ENCODE measurements around the gene MEX3D. TPM values are rescaled to one million over a fixed set of nuclear protein-coding genes. Genes with fewer than 3 reads are reported as not detected.
A peak's percentile ranks its signal among the peaks of the same experiment; 100 is the strongest.

MEX3D gene
- total RNA-seq, 1 donor from 2014 or later: 8.0 TPM

- DNase-seq (no peak), ATAC-seq (ENCODE audit: poor library complexity) (no peak)
- intact Hi-C loops (cut with DNase I): no loop called here
These were observed 8.3 kb upstream of the MEX3D start for GRCh38 chr19:1576242-1577089.

GRCh38 chr19:1575323-1576241 is 7.5 kb upstream of the MEX3D start:
- DNase-seq: no peak
- ATAC-seq (ENCODE audit: poor library complexity): no peak
- intact Hi-C loops (cut with DNase I): no loop called here

GRCh38 chr19:1574354-1575136 is 6.4 kb upstream of the MEX3D start:
- DNase-seq (no peak), ATAC-seq (ENCODE audit: poor library complexity) (no peak)
- intact Hi-C loops (cut with DNase I): no loop called here

- DNase-seq: no peak
- intact Hi-C loops (cut with DNase I): no loop called here
- ATAC-seq (ENCODE audit: poor library complexity): no peak
These were observed 4.7 kb upstream of the MEX3D start for GRCh38 chr19:1572795-1573194.

GRCh38 chr19:1571358-1571757 is 3.2 kb upstream of the MEX3D start:
- DNase-seq (no peak), ATAC-seq (ENCODE audit: poor library complexity) (no peak)
- intact Hi-C loops (cut with DNase I): no loop called here

GRCh38 chr19:1570836-1571235 is 2.7 kb upstream of the MEX3D start:
- ATAC-seq (ENCODE audit: poor library complexity) (no peak), DNase-seq (no peak)
- intact Hi-C loops (cut with DNase I): no loop called here

- intact Hi-C loops (cut with DNase I): no loop called here
- ATAC-seq (ENCODE audit: poor library complexity): no peak
- DNase-seq: no peak
These were observed 1.9 kb upstream of the MEX3D start for GRCh38 chr19:1569997-1570396.

GRCh38 chr19:1567848-1568227 is 287 bp downstream of the MEX3D start:
- no peak for DNase-seq
- intact Hi-C loops (cut with DNase I): no loop called here
- ATAC-seq (ENCODE audit: poor library complexity): no peak

- intact Hi-C loops (cut with DNase I): no loop called here
These were observed 843 bp downstream of the MEX3D start for GRCh38 chr19:1567116-1567847.

GRCh38 chr19:1566392-1567115 is 1.6 kb downstream of the MEX3D start:
- DNase-seq (peak; percentile 75), ATAC-seq (ENCODE audit: poor library complexity) (peak; percentile 80)
- intact Hi-C loops (cut with DNase I): no loop called here

More at GRCh38 chr19:1567116-1567847, 843 bp downstream of the MEX3D start:
- DNase-seq (peak; percentile 64), ATAC-seq (ENCODE audit: poor library complexity) (peak; percentile 42)

- DNase-seq (no peak), ATAC-seq (ENCODE audit: poor library complexity) (no peak)
- intact Hi-C loops (cut with DNase I): no loop called here
These were observed 4.9 kb downstream of the MEX3D start for GRCh38 chr19:1563251-1563650.

GRCh38 chr19:1561236-1561842 is 6.8 kb downstream of the MEX3D start:
- intact Hi-C loops (cut with DNase I): no loop called here
- ATAC-seq (ENCODE audit: poor library complexity) (no peak), DNase-seq (no peak)

- intact Hi-C loops (cut with DNase I): no loop called here
- ATAC-seq (ENCODE audit: poor library complexity) (no peak), DNase-seq (no peak)
These were observed 7.7 kb downstream of the MEX3D start for GRCh38 chr19:1560286-1560882.

GRCh38 chr19:1558552-1558951 is 9.6 kb downstream of the MEX3D start:
- no peak for DNase-seq
- no peak for ATAC-seq (ENCODE audit: poor library complexity)
- intact Hi-C loops (cut with DNase I): no loop called here

- intact Hi-C loops (cut with DNase I): no loop called here
- ATAC-seq (ENCODE audit: poor library complexity) (no peak), DNase-seq (no peak)
These were observed 11.6 kb downstream of the MEX3D start for GRCh38 chr19:1556390-1557070.
